GM19397 (cell line): Measurements from ENCODE around the gene RXYLT1.
"Not testable (repeated sequence)": the region's sequence is repeated elsewhere in the genome, so short reads cannot be mapped to it uniquely, and the experiment has no call there.

Experiments
- ATAC-seq: cut with Tn5 transposase; IDR thresholded peaks from one replicate; pipeline ENCODE4 v1.9.1; 2021; ENCODE audit warnings: mild to moderate bottlenecking, moderate library complexity; ENCODE audit not compliant: unreplicated experiment

Gene RXYLT1, protein sequence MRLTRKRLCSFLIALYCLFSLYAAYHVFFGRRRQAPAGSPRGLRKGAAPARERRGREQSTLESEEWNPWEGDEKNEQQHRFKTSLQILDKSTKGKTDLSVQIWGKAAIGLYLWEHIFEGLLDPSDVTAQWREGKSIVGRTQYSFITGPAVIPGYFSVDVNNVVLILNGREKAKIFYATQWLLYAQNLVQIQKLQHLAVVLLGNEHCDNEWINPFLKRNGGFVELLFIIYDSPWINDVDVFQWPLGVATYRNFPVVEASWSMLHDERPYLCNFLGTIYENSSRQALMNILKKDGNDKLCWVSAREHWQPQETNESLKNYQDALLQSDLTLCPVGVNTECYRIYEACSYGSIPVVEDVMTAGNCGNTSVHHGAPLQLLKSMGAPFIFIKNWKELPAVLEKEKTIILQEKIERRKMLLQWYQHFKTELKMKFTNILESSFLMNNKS

DNA sequence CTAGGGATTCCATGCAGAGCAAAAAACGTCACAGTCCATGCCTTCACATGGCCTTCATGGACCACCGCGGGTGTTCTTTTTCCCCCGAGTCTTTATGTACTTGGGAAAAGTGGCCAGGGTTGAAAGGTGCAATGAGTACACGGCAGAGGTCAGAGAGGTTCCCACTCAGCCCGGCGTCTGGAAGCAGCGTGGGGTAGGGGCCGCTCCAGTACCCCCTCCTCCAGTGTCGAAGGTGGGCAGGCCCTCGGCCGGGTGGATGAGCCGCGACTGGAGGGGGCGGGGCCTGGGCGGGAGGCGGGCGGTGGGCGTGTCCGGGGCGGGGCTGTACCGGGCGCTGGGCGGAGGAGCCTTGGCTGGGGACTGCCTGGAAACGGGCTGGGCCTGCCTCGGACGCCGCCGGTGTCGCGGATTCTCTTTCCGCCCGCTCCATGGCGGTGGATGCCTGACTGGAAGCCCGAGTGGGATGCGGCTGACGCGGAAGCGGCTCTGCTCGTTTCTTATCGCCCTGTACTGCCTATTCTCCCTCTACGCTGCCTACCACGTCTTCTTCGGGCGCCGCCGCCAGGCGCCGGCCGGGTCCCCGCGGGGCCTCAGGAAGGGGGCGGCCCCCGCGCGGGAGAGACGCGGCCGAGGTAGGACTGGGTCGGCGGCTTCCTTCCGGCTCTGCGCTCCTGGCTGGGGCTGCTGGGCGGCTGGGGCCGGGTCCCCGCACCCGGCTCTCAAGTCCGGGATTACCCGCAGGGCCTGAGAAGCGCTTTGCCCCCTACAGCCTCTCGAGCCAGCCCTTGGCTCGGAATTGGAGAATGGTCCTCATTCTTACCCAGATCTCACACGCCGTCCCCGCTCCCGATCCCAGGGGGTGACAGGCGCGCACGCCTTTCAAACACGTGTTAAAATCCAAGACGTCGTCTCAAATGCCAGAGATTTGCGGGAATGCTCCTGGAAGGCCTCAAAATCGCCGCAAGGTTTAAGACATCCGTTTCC lies at the start of gene RXYLT1:
Gene RXYLT1, plus strand, starts transcription at position 412 of the 984 bp plus-strand sequence. Its CDS starts 52 bp downstream, at position 464.
- ATAC-seq: peak; percentile 98

DNA sequence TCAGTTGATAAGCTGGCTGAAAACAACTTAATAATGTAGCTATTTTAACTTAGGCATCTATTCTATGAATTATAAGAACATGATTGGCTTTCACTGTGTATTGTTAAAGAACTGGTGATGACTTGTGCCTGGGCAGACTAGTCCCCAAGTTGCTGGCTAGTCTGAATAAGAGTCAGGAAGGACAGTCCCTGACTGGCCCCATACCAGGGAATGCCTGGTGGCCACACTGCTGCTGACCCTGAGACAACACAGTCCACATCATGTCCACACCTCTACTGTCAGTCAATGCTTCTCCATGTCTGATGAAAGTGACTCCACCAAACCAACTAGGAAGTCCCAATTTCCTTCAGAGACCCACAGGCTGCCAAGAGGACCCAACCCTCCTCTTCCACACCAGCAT lies 46.9 kb upstream of the RXYLT1 start:
- ATAC-seq: not testable (repeated sequence)

DNA sequence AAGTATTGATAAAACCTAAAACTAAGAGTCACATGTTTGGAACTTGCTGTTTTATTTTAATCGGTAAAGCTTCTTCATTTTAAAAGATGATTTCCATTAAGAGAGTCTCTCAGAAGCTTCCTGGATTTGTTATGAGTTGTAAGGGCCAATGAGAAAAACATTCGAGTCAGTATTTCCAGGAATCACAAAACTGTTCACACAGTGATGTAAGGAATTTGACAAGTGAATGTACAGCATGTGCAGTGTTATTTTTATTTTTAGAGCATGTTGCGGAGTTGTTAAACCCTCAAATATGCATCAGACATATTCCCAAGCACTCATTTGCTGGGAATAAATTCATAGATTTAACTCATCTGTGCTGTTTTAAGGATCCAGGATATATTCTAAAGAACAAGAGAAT lies 46.1 kb upstream of the RXYLT1 start:
- not testable (repeated sequence) for ATAC-seq

DNA sequence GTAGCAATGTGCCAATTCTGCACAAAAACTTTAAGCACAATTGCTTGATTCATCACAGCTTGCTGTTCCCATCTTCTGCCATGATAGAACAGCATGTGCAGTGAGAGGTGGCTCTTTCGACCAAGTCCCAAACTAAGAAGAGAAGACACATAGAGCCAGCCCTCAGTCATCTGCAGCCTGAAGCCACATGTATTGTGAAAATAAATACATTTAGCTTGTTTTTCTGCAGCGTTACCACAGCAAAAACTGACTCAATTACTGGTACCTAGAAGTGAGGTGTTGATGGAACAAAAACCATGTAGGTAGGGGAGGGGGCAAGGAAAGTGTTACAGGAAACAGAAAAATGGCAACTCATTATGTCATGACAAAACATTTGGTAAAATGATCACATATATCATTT lies 39.2 kb upstream of the RXYLT1 start:
- not testable (repeated sequence) for ATAC-seq

DNA sequence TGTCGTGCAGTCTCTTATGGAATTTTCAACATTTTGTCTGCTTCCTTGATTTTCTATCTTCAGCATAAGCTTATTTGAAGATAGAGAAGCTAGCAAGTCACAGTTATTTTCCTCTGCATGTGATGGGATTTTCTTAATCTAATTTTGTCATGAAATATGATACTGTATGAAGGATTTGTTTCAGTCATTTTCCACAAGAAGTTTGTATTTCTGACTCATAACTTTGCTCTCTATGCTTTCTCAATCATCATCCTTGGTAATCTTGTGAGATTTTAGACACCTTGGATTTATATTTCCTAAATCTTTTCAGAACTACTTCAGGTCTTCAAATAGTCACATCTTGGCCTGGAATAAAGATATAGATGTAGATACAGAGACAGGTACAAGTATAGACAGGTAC lies 38.3 kb upstream of the RXYLT1 start:
- not testable (repeated sequence) for ATAC-seq

DNA sequence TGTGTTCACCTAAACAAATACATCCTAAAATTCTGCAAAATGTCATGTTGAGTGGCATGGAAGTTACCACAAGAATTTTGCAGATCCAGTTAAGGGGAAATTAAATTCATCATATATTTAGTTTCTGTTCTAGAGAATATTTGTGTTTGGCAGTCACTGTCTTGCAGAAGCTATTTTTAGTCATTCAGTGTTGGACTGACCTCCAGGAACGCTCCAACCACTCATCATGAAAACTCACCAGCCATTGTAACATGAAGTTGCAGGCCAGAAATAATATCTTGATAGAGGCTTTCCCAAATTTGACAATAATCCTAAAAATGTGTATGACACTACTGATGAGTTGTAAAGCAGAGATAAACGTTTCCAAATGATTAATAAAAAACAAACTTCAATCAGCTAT lies 35.6 kb upstream of the RXYLT1 start:
- not testable (repeated sequence) for ATAC-seq

DNA sequence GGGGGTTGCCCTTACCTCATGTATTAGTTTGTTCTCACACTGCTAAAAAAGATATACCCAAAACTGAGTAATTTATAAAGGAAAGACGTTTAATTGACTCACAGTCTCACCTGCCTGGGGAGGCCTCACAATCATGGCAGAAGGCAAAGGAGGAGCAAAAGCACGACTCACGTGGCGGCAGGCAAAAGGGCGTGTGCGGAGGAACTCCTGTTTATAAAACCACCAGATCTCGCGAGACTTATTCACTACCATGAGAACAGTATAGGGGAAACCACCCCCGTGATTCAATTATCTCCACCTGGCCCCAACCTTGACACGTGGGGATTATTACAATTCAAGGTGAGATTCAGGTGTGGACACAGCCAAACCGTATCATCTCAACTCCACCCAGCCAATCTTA lies 33.2 kb upstream of the RXYLT1 start:
- ATAC-seq: not testable (repeated sequence)

DNA sequence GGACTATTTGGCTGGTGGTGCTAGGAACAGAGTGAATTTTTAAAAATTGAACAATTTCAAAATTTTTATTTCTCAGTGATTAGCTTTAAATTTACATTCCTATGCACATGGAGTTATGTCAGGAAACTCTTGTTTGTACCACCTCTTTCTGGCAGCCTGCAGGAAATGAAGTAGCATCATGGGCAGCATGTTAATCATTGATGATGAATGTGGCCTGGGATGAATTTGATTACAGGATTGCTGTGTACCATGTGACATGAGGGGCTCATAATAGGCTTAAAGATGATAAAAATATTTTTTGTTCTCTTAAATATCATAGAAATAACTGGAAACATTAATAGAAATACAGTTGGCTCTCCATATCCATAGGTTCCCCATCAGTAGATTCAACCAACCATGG lies 32.6 kb upstream of the RXYLT1 start:
- not testable (repeated sequence) for ATAC-seq

DNA sequence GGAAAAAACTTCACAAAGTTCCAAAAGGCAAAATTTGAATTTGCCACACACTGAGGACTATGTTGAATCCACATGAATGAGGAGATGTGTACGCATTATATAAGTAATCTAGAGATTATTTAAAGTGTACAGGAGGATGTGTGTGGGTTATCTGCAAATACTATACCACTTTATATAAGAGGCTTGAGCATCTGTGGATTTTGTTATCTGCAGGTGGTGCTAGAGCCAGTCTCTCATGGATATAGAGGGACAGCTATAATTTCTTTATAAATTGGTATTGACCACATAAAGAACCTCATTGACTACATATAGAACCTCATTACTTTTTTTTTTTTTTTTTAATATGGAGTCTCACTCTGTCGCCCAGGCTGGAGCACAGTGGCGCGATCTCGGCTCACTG lies 32.2 kb upstream of the RXYLT1 start:
- ATAC-seq: no peak

DNA sequence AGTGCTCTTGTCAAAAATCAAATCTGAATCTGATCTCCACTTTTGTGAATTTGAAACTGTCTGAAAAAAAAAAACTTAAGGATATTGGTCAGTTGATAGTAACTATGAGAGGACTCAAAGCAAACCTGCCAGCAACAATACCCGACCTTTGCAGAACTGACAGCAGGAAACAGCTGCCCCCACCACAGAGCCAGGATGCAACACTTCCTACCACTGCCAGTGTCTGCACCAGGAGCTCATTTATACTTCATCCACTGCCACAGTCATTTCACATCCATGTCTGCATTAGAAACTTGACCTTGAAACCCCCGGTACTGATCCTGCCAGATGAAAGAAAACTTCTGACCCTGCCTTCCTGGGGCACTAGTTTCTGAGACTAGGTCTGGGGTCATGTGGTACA lies 27.4 kb upstream of the RXYLT1 start:
- ATAC-seq: no peak

DNA sequence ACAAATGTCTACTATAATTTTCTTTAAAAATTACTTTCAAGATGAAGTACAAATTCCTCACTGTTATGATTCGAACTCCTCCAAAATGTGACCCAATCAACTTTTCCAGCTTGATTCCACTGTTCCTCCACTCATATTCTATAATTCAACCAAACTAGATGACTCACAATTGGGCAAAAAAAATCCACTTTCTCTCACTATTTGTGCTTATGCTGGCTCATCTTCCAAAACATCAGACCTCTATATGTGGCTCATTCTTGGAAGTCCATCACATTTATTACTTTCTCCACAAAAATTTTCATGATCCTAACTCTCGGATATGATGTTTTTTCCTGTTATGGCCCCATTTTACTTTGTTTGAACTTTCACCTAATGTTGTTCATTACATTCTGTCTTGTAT lies 26.9 kb upstream of the RXYLT1 start:
- ATAC-seq: no peak

DNA sequence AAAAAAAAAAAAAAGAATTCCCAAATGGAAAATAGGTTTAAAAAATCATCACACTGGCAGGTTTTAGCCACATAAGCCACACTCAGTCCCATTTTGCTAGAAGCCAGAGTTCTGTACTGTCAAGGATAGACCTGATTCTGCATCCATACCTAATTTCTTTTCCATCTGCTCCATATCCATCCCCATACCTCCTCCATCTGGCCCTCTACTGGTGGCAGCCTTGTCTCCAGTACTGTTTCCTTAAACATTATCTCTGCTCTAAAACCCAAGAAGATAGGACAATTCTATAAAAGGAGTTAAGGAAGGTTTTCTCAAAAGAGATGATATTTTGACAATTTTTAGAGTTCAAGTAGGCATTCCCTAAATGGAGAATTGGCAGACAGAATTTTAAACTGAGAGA lies 26.0 kb upstream of the RXYLT1 start:
- no peak for ATAC-seq

DNA sequence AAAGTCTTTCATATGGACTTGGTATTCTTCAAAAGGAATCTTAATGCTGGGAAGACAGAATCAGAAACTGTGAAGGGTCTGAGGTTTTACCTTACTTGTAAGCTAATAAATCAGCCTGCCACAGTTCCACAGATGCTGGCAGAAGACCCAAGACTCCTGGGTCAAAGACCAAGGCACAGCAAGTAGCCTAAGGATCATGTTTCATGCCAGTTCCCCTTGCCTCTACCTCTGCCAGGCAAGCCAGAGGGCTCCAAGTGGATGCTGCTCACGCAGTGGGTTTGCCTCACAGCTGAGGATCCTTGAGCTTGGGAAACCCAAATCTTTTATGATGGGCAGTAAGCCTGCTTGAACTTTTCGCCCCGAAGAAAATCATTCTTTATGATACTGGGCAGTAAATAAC lies 15.2 kb upstream of the RXYLT1 start:
- ATAC-seq: no peak

DNA sequence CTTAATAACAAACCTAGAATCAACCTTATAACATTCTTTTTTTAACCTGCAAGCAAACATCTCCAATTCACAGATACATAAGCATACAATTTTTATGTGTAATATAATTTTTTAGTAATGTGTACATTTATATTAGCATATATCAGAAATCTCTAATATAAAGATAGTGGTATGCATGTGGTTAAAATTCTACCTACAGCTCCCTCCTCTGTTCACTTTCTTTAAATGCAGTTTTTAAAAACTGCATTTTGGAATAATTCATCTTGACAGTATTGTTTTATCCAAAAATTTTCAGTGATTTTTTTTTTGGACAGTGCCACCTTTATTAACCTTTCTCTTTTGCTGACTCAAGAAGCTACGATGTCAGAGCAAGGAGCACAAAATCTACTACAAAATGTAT lies 13.2 kb upstream of the RXYLT1 start:
- ATAC-seq: no peak

DNA sequence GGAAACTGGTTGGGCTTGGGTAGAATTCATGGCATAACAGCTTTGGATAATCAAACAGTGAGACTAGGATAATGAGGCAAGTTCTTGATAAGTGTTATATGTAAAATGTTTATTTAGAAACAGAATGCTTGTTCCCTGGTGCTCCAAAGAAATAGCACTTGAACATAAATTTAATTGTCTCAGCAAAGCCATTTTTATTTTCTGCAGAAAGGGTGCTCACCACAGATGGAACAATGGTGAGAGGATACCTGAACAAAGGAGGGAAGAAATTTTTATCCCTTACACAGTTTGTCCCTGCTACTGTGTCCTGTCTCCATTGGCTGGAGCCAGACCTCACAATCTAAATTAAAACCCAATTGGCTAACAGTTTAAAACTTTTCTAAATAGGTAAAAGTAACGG lies 9.3 kb upstream of the RXYLT1 start:
- ATAC-seq: no peak

DNA sequence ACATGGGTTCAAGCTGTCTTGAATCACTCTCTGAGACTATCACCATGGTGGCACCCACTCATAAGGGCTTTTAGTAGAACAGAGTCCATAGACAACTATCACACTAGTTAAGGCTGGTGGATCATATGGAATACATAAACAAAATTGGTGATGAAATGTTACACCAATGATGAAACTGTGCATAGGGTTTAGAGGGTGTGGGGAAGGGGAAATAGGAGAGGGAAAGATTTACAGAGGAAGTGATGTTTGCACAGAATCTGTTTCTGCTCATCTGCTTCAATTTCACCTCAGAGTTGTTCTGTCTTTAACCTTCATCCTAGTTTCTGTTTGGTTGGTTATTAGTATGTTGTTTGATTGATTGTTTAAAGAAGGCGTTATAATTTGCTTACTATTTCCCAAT lies 2.4 kb upstream of the RXYLT1 start:
- no peak for ATAC-seq

DNA sequence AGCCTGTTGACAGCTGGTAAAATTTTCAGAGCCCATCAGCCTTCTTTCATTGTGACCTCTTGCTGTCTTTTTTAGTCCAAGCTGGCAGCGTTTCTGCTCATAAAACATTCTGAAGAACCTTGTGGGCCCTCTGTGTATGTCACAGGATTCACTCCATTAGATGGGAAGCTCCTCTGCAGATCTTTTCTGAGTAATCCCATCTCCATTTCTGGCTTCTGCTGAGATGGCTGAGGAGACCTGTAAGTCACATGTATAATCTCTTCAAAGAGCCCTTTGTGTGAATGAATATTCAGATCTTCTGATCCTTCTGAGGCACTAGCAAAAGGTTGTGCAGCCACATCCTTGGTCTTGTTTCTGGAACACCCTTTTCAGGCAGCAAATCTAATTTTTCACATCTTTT lies 2.8 kb downstream of the RXYLT1 start:
- ATAC-seq: no peak

DNA sequence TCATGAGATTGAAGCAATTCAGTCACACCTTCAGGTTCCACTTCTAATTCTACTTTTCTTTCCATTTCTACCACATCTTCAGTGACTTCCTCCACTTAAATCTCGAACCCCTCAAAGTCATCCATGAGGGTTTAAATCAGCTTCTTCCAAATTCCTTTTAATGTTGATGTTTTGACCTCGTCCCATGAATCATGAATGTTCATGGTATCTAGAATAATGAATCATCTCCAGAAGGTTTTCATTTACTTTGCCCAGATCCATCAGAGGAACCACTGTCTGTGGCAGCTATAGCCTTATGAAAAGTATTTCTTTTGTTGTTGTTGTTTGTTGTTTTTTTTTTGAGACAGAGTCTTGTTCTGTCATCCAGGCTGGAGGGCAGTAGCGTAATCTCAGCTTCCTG lies 7.6 kb downstream of the RXYLT1 start:
- no peak for ATAC-seq

DNA sequence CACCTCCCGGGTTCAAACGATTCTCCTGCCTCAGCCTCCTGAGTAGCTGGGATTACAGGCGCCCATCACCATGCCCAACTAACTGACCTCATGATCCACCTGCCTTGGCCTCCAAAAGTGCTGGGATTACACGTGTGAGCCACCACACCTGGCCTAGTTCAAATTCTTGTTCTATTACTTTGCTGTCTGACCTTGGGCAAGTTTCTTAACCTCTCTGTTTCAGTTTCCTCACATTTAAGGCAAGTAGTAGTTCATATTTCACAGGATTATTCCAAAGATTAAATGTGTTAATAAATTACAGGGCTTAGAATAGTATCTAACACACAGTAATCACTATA lies 10.9 kb downstream of the RXYLT1 start:
- no peak for ATAC-seq

DNA sequence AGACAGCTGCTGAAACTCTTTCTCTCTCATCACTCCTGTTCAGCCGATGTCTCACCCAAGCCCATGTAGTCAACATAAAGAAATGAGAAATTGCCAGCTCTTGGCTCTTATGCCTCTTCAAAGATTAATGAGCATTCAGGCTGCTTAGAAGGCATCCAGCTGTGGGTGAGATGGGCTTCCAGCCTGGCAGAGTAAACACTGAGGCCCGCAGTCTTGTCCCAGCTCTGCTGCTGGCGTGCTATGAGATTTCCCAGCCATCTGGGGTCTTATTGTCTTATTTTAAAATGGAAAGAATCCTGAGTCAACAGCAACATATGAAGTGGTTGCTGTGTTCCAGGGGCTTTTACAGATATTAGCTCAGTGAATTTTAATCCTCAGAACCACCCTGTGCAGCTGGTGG lies 12.6 kb downstream of the RXYLT1 start:
- no peak for ATAC-seq

DNA sequence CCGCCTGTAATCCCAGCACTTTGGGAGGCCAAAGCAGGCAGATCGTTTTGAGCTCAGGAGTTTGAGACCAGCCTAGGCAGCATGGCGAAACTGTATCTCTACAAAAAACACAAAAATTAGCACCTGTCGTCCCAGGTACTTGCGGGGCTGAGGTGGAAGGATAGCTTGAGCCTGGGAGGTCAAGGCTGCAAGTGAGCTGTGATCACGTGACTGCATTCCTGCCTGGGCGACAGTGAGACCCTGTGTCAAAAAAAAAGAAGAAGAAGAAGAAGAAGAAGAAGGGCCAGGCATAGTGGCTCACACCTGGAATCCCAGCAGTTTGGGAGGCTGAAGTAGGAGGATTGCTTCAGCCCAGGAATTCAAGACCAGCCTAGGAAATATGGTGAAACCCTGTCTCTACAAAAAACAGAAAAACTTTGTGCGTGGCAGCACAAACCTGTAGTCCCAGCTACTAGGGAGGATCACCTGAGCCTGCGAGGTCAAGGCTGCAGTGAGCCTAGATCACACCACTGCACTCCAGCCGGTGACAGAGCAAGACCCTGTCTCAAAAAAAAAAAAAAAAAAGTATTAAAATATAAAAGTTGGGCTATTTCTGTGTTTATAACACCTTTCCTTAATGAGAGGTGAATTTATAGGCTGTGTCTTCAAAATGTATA lies 15.5 kb downstream of the RXYLT1 start:
- no peak for ATAC-seq
